Calu3 (cell line): ENCODE results near the gene HERPUD1. TPM values are rescaled to one million over a fixed set of nuclear protein-coding genes. Genes with fewer than 3 reads are reported as not detected.
"Not testable (repeated sequence)": the region's sequence is repeated elsewhere in the genome, so short reads cannot be mapped to it uniquely, and the experiment has no call there.

Experiments used
- BruUV-seq: library from RNA; stranded (reverse); fragments of 400-500 nt; replicated peaks from 2 replicates; lab custom pipeline; 2021; lab: Mats Ljungman, UMichigan
- CTCF ChIA-PET: fragments of 300-600 bp; sonication (Branson Sonifier 250); formaldehyde crosslinking; loops from one replicate; lab custom pipeline; 2022; ENCODE audit warnings: antibody characterized with exemption; lab: Charles Lee
- DNase-seq: peaks from one replicate; pipeline ENCODE4 v3.0.0; 2022
- H3K27ac Mint-ChIP-seq: one replicate; pipeline ENCODE4 v1.8.0; 2022; ENCODE audit warnings: mixed read lengths; ENCODE audit not compliant: unreplicated experiment
- H3K27me3 Mint-ChIP-seq: one replicate; pipeline ENCODE4 v1.8.0; 2022; ENCODE audit warnings: mixed read lengths; ENCODE audit not compliant: unreplicated experiment
- H3K36me3 Mint-ChIP-seq: one replicate; pipeline ENCODE4 v1.8.0; 2022; ENCODE audit warnings: mild to moderate bottlenecking, moderate library complexity, mixed read lengths; ENCODE audit not compliant: insufficient read depth, unreplicated experiment
- H3K4me1 Mint-ChIP-seq: one replicate; pipeline ENCODE4 v1.8.0; 2022; ENCODE audit warnings: mild to moderate bottlenecking, low read depth, mixed read lengths; ENCODE audit not compliant: unreplicated experiment
- H3K4me3 Mint-ChIP-seq: one replicate; pipeline ENCODE4 v1.8.0; 2022; ENCODE audit warnings: mild to moderate bottlenecking, low read depth, moderate library complexity, mixed read lengths; ENCODE audit not compliant: unreplicated experiment
- H3K9me3 Mint-ChIP-seq: one replicate; pipeline ENCODE4 v1.8.0; 2022; ENCODE audit warnings: low read depth, mixed read lengths; ENCODE audit not compliant: unreplicated experiment
- CTCF ChIP-seq: fragments of 200-600 bp; IDR thresholded peaks from one replicate; pipeline ENCODE4 v1.8.0; 2022; ENCODE audit warnings: antibody characterized with exemption; ENCODE audit not compliant: unreplicated experiment
- intact Hi-C: fragments of 100-400 bp; cut with micrococcal nuclease; formaldehyde crosslinking; loops from one replicate; pipeline ENCODE4 v1.10.0; 2022; ENCODE audit not compliant: unreplicated experiment
- total RNA-seq: library from RNA; stranded (reverse); gene quantifications from 2 replicates; pipeline ENCODE4 v1.2.3, GENCODE V29; 2022

The HERPUD1 gene
- total RNA-seq, 1 experiment from 2014 or later: 116 TPM

DNA sequence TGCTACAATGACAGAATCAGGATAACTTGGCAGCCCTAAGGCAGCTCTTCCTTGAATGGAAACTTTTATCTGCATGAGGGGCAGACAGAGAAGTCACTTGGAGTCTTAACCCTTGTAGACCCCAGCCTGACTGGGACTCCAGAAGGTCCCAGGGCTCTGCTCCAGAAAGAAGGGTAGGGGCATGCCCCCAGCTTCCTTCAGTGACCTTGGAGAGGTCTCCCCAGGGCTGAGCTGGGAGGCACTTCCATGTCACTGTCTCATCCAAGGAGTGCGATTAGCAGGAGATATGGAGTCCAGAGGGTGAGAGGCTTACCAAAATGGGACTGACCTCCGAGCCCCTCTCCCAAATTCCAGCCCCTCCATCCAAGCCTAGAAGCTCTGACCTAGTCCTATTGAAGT lies 54.0 kb downstream of the HERPUD1 start:
- peaks cover 32% of the 10 kb centered on the region for H3K4me1 Mint-ChIP-seq
- CTCF ChIA-PET: no interaction called here
- DNase-seq: no peak
- intact Hi-C loops: no loop called here
- BruUV-seq: no TSS peak
- H3K27ac Mint-ChIP-seq: no peak overlapping the region
- no peak overlapping the region for H3K4me3 Mint-ChIP-seq
- H3K36me3 Mint-ChIP-seq: peaks cover 11% of the 10 kb centered on the region
- peaks cover 45% of the 10 kb centered on the region for H3K27me3 Mint-ChIP-seq
- no peak for TF ChIP-seq CTCF
- no peaks in the 10 kb centered on the region for H3K9me3 Mint-ChIP-seq

DNA sequence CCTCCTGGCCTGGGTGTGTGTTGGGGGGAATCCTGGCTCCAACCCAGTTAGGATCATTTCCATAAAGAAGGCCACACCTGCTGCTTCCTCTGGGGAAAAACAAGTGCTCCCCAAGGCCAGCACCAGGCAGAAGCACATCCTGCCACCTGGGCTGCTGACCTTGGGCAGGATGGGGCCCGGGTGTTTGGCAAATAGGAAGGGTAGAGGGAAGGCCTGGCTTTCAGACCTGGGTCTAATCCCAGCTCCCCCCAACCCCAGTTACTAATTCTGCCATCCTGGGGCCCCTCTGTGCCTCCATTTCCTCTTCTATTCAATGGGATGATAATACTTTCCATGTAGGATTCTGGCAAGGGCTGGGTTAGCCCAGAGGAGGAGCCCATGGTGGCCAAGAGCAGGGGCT lies 54.4 kb downstream of the HERPUD1 start:
- Mint-ChIP-seq H3K27ac (no peak overlapping the region), H3K36me3 (peaks cover 11% of the 10 kb centered on the region), H3K27me3 (peaks cover 43% of the 10 kb centered on the region), H3K9me3 (no peaks in the 10 kb centered on the region), H3K4me1 (peaks cover 32% of the 10 kb centered on the region), H3K4me3 (no peak overlapping the region)
- no peak for DNase-seq
- no peak for TF ChIP-seq CTCF
- no TSS peak for BruUV-seq
- intact Hi-C loops: no loop called here
- CTCF ChIA-PET: no interaction called here

DNA sequence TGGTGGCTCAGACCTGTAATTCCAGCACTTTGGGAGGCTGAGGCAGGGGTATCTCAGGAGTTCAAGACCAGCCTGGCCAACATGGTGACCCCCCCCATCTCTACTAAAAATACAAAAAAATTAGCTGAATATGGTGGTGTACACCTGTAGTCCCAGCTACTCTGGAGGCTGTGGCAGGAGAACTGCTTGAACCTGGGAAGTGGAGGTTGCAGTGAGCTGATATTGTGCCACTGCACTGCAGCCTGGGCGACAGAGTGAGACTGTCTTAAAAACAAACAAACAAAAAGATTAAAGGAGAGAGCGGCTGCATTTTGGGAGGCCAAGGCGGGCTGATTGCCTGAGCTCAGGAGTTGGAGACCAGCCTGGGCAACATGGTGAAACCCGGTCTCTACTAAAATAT lies 55.0 kb downstream of the HERPUD1 start:
- H3K9me3 Mint-ChIP-seq, intact Hi-C loops, H3K4me3 Mint-ChIP-seq, CTCF ChIA-PET, DNase-seq, BruUV-seq, H3K27ac Mint-ChIP-seq: not testable (repeated sequence)
- Mint-ChIP-seq H3K36me3 (peaks cover 11% of the 10 kb centered on the region), H3K27me3 (peaks cover 38% of the 10 kb centered on the region), H3K4me1 (peaks cover 32% of the 10 kb centered on the region)

DNA sequence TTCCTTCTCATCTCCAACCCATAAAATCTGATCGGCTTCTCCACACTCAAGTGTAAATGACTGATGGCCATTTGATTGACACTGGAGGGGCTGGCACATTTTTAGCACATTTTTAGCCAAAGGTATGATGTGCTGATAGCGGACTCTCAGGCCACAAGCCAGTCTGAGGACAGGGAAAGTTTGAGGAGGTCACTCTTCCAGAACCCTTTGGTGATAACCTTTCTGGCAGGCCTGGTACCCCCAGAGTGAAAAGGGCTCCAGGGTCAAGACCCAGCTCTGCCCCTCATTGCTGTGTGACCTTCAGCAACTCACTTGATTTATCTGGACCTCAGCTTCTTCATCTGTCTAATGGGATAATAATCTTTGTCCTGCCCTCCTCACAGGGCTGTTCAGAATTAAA lies 55.8 kb downstream of the HERPUD1 start:
- no peak overlapping the region for H3K27ac Mint-ChIP-seq
- BruUV-seq: no TSS peak
- peaks cover 11% of the 10 kb centered on the region for H3K36me3 Mint-ChIP-seq
- H3K27me3 Mint-ChIP-seq: peaks cover 30% of the 10 kb centered on the region
- DNase-seq: no peak
- no peaks in the 10 kb centered on the region for H3K9me3 Mint-ChIP-seq
- H3K4me3 Mint-ChIP-seq: no peak overlapping the region
- CTCF ChIA-PET: no interaction called here
- TF ChIP-seq CTCF: no peak
- peaks cover 32% of the 10 kb centered on the region for H3K4me1 Mint-ChIP-seq
- intact Hi-C loops: no loop called here

GRCh38 chr16:56988161-56988947 lies 56.4 kb downstream of the HERPUD1 start:
- DNase-seq: no peak
- peaks cover 29% of the 10 kb centered on the region for H3K27me3 Mint-ChIP-seq
- CTCF ChIA-PET: no interaction called here
- H3K27ac Mint-ChIP-seq: peak overlapping the region; percentile 48
- BruUV-seq: no TSS peak
- intact Hi-C loops: no loop called here
- no peak for TF ChIP-seq CTCF
- H3K36me3 Mint-ChIP-seq: peaks cover 11% of the 10 kb centered on the region
- H3K4me3 Mint-ChIP-seq: peak overlapping the region; percentile 95
- peaks cover 32% of the 10 kb centered on the region for H3K4me1 Mint-ChIP-seq
- no peaks in the 10 kb centered on the region for H3K9me3 Mint-ChIP-seq
